Stimulated activated CD4-positive, alpha-beta T cell treated with anti-CD3 and anti-CD28 coated beads, Interleukin-1b, Interleukin-23, amount 100 ng/mL, for 24 hours (primary cell): ENCODE measurements around the gene TANGO2.

Experiments
- DNase-seq, 4 experiments: peaks; one replicate each; pipeline ENCODE4 v3.0.0-alpha.2; 2020; ENCODE audit warnings: low read depth in 4 of 4, low spot score in 1 of 4

TANGO2 gene

DNA sequence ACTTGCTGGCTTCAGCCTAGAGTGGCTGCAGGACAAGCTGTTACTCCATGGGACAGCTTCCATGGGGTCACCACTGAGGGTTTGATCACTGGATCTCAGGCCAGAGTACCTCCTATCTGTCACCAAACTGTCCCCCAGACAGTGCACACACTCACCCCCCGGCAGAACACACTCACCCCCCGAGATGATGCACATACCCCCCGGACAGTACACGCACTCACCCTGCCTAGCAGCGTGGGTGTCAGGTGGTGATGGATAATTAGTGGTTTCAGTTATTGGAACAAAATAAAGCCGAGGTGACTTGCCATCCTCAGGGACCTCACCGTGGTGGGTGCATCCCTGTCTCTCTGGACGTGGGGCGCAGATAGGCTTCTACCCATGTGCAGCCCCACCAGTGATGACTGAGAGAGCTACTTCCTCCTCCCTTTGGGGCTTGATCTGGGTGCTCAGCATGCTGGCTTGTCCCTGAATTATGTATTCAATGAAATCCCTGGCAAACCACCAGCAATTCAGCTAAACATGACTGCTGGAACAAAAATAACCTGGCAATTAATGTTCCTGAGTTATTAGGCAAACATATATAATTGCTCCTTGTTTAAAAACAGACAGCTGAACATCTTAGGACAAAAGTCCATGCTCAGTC, 18.9 kb downstream of the TANGO2 start:
- no peak for DNase-seq

DNA sequence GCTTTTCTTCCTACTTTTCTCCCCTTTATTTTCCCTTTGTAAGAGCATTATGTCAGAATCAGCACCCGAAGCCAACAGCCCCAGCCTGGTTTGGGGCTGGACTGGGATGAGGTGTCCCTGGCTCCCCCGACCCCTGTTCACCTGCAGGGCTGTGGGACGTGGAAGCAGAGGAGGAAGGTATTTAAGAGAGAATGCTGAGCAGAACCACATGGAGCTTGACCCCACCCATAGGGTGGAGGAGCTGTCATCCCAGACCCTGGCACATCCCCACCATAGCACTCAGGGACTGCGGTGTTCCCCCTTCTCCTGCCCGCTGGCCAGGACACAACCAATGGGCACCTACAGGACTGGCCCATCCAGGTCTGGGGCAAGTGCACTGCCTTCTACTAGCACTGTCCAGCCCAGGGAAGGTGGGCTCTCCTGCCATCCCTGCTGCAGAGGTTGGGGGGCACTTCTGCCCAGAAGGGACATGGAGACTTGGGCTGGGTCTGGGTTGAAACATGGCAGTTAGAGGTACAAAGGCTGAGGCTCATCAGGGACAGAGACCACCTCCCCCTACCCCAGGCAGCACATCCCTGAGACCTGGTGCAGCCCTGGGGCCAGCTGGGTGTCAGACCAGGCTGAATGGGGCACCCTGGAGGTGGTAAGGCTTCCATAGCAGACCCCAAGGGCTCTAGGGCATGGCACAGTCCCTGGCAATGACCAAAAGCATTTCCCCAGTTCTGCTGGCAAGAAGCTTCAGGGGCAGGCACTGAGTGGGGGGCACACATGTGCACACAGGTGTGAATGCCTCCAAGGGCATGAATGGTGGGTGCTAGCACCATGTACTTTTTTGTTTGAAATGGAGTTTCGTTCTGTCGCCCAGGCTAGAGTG, 19.7 kb downstream of the TANGO2 start:
- DNase-seq: no peak

DNA sequence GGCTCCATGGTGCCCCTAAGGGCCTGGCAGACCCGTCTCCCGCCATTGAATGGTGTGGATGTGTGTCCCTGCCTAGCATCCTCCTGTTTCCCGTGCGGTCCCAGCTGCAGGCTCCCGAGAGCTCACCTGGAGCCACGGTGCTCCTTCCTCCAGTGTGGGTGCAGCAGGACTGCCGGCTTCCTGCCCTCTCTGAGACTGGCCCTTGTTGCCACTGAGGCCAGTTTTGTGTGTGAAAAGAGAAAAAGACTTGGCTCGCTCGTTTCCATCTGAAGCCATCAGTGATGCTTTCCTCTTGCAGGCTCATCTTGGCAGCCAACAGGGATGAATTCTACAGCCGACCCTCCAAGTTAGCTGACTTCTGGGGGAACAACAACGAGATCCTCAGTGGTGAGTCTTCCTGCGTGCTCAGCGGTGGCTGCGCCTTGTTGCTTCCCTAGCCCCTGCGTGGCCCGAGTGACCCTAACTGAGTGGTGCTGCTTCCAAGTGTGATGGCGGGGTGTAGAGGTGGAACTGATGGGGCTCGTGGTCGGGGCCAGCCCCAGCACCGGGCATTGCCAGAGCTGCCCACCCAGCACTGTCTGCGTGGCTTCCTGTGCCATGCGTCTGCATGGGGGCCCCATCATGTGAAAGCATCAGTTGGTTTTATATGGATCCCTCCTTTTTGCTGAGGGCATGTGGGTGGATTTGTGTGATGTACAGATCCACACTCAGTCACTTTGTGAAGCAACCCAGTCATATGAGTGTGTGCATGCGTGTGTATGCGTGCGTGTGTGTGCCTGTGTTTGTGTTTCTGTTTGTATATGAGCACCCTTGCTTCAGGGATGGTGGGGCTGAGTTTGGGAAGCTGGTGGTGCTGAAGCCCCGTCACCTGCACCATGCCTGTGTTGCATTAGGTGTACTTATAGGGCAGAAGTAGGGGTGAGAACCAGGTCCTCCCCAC, 22.4 kb downstream of the TANGO2 start:
- DNase-seq: no peak

DNA sequence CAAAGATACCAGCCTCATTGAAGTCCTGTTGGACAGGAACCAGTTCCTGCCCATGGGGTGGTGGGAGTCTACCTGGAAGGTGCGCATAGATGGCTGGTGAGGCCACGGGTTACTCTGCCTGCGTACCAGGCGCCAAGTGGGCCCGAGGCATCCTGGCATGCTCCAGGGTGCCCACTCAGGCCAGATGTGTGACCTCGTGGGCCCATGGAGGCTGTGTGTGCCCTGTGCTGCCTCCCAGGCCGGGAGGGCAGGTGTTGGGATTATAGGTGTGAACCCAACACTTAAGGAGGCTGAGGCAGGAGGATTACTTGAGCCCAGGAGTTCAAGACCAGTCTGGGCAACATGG, 23.1 kb downstream of the TANGO2 start:
- DNase-seq: no peak

DNA sequence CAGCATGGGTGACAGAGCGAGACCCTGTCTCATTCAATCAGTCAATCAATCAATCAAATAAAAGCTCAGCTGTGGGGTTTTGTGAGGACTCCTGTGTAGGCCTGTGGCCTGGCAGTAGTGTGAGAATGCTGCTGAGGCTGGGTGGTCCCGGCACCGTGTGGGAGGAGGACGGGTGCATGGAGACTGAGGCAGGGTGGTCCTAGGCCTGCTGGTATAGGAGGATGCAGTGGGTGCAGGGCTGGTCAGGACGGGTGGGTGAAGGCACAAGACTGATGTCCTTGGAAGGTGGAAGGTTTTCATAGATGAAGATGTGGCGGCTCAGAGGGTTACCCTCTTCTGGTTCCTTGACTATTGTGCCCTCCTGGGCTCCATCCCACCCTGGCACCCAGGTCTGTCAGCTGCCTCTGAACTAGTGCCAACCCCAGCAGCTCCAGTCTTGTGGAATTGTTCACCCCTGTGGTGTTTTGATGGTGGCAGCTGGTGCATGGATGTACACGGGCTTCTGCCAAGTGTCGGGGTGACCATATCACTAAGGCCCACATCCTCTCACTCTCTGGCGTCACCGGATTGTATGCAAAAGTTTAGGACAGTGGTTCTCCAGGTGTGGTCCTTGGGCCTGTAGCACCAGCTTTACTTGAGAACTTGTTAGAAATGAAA, 23.7 kb downstream of the TANGO2 start:
- no peak for DNase-seq

DNA sequence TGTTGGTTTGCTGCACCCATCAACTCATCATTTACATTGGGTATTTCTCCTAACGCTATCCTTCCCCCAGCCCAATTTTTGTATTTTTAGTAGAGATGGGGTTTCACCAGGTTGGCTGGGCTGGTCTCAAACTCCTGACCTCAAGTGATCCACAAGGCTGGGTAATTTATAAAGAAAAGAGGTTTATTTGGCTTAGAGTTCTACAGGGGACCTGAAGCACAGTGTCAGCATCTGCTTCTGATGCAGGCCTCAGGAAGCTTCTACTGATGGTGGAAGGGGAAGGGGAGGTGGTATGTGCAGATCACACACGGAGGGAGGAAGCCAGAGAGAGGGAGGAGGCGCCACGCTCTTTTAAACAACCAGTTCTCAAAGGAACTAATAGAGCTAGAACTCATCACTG, 25.8 kb downstream of the TANGO2 start:
- no peak for DNase-seq

DNA sequence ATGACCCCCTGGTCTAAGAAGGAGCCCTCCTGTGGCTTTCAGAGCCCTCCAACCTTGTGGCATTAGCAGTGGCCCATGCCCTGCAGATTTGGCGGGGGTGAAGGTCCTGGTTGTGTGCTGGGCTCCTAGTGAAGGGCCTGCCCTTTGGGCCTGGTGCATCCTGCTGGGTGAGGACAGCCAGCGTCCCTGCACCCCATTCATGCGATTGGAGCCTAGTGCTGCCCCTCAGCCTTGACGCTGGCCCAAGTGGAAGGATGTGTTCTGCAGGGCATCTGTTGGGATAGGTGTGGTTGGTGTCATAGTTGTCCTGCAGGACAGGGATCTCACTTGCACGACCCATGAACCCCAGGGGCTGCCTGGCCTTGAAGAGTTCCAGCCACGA, 31.0 kb downstream of the TANGO2 start:
- DNase-seq: no peak

DNA sequence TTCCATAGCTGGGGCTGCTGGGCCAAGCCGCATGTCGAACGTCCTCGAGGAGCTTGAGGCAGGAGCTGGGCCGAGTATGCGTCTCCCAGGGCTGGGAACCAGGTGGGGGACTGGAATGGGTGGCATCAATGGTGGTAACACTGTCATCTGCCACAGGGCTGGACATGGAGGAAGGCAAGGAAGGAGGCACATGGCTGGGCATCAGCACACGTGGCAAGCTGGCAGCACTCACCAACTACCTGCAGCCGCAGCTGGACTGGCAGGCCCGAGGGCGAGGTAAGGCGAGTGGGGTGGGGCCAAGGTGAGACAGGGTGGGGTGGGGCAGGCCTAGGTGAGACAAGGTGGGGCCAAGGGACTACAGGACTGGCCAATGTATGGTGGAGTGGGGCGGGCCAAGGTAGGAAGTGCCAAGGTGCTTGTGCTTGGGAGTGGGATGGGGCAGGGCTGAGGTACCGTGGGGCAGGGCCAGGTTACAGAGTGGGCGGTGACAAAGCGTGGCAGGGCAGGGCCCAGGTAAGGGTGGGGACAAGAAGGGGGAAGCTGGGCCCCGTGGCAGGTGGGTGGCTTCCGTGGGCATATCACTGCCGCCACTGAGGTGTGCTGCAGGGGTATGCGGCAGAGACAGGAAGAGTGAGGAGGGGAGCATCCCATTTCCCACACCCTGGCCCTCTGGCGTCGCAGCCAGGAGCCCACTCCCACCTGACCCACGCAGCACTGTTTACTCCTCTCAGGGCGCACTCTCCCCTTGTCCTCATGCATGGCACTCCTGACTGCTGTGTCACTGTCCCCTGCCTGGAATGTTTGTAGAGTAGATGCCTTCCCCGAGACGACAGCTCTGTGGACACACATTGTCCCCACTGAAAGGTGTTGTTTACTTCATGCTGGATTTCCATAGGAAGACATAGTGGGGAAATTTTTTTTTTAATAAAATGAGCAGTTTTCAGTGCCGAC, 31.7 kb downstream of the TANGO2 start:
- DNase-seq: no peak

DNA sequence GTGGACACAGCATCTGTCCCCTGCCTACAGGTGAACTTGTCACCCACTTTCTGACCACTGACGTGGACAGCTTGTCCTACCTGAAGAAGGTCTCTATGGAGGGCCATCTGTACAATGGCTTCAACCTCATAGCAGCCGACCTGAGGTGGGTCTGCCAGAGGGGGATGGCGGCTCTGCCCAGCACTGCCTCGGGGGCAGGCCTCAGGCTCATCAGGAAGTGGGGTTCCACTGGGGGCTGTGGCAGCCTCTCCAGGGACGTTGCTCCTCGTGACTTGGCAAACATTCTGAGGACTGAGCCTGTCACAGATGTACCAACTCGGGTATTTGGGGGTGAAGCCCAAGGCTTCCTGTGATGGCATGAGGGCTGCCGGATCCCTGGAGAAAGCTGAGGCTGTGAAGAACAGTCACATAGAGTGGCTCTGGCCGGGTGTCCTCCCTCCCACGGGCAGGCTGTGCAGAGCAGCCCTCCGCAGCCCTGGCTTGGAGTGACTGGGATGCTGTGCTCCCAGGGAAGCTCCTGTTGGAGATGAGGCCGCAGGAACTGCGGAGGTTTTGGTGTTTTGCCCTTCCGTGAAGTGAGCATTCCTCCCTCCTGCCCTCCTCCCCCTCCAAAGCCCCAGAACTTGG, 32.6 kb downstream of the TANGO2 start:
- DNase-seq: no peak

DNA sequence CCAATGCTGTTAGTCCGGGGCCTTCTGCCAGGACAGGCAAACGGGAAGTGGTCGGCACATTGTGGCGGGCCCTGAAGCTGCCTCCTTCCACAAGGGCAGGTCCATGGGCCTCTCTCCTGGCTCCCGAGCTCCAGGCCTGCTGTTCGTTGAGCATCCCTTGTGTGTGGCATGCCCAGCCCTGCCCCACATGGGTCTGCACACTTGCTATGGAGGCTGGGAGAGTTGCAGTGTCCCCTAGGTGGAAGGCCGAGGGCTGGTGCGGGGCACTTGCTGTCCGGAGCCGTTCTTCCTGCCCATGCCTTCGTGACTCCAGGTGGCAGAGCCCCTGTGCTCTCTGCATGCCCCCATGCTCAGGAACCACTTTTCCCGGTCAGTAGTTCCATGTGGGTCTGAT, 33.1 kb downstream of the TANGO2 start:
- DNase-seq: no peak

DNA sequence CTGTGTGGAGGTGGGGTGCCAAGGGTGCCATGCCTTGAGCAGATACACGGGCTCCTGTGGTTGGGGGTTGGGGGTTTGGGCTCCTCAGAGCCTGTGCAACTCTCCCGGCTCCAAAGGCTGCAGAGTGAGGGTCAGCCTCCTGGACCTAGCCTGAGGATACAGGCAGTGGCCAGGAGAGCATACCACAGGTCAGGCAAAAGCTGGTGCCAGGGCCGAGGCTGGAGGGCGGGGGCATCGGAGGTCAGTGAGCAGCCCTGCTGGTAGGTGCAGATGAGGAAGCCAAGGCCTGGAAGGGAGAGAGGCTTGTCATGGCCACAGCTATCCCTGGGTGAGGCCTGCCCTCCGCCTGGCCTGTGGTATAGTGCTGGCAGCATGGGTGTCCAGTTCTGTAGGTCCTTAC, 33.6 kb downstream of the TANGO2 start:
- no peak for DNase-seq

DNA sequence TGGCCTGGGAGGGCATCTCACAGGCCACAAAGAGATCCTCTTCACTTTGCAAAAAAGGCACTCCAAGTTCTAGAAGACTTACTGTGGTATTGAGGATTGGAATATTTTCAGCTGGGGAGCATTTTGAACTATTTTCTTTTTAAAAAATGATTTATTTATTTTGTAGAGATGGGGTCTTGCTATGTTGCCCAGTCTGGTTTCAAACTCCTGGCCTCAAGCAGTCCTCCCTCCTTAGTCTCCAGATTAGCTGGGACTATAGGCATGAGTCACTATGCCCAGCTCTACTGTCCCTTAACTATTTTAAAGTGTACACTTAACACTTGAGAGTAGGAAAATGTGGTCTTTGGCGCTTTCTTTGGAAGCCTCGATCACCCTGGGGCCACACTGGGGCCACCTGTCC, 34.2 kb downstream of the TANGO2 start:
- DNase-seq: no peak

DNA sequence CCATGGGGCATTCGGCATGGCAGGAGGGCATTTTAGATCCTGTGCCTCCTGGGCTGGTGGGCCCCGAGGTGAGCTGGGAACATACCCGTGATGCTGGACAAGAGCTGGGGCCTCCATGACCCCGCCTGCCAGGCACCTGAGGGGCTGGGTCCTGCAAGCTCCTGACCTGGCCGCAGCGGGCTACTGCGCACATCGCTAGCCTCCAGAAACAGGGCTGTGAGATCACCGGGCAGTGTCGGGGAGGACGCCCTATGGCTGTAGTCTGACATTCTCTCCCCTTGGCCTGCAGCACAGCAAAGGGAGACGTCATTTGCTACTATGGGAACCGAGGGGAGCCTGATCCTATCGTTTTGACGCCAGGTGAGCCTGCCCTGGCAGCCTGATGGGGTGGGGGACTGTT, 34.7 kb downstream of the TANGO2 start:
- DNase-seq: no peak

DNA sequence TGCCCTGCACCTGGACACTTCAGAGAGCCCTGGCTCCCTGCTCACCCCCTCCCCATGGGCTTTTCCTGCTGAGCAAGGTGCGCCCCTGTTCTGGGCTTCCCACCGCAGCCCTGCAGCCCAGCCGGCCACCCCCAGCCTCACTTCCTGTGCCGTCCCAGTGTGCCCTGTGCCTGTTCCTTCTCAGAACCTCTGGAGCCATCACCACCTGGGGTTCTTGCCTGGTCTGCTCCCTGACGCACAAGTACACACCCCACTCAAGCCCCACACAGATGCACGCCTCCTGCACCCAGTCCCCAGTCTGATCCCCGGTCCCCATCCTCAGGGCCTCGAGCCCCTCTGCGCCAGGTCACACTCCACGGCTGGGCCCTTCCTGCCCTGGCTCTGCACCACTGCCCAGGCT, 35.3 kb downstream of the TANGO2 start:
- no peak for DNase-seq

DNA sequence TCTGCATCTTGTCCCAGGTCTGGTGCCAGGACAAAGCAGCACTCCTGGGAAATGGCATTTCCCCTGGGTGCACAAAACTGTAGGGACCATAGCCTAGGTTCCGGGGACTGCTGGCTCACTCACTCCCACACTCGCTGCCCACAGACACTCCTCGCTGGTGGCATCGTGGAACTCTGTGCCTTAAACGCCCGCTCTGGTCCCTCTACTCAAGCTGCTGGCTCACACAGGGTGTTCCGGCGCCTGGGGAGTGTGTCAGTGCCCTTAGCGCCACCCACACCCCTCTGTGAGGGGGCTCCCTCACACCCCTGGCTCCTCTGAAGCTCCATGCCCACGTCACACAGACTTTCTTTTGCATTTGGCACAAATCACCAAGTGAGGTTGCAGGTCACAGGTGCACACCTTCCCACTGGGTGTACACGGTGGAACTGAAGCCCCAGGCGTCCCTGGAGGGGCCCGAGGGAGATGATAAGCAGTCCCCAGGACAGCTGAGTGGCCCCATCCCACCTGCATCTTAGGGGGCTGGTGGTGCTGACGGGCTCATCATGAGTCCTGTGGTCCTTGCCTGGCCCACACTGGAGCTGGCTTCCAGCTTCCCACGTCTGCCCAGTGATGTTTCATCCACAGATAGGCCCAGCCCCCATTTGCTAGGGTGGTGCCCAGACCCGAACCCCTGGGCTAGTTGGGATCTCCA, 35.9 kb downstream of the TANGO2 start:
- DNase-seq: no peak

DNA sequence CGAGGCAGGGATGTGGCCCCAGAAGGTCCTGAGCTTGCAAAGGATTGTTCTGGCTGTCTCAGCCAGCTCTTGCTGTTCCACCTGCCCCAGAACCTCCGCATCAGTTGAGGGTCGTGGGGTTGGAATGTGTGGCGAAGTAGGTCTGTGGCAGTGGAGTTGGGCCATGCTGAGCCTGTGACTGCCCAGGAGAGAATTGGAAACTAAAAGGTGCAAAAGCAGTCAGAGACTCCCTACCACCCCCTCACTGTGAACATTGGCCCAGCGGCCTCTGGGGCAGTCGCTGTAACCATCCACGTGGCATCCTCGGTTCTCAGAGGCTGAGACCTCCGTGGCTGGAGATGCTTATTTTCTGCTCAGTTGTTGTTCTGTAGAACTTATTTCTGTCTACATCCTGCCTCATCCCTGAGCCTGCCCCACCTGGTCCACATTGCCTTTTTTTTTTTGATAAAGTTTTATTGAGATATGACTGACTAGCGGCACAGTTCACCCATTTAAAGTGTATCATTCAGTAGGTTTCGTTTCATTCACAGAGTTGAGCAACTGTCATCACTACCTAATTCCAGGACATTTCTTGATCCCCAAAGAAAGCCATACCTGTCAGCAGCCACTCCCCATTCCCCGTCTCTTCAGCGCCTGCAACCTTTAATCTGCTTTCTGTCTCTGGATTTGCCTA, 36.8 kb downstream of the TANGO2 start:
- DNase-seq: no peak

DNA sequence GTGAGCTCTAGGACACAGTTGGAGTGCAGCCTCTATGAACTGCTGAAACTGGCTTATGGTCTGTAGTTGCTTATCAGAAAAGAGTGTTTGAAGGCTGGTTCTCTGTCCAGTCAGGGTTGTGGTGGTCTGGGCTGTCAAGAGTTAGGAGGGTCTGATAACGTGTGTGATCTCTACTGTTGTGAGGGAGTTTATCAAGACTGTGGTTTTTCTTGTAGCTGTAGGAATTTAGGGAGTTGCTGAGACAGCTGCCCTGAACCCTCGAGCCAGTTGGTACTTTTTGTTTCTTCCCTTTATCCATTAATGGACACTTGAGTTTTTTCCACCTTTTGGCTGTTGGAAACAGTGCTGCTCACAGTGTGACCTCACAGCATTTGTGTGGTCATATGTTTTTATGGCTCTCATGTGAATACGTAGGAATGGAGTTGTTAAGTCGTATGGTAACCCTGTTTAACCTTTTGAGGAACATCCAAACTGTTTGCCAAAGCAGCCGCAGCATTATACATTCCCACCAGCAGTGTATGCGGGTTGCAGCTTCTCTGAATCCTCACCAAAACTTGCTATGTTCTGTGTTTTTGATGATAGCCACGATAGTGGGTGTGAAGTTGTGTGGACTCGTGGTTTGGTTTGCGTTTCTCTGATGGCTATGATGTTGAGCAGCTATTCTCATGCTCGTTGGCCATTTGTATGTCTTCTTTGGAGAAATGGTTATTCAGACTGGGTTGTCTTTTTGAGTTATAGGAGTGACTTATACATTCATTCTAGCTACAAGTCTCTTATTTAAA, 38.3 kb downstream of the TANGO2 start:
- DNase-seq: no peak
